ENCODE measurements around the gene DIDO1. TPM values are rescaled to one million over a fixed set of nuclear protein-coding genes. Genes with fewer than 3 reads are reported as not detected.

DIDO1 gene
- total RNA-seq, 4 donors from 2014 or later = 72.5 to 143 (median 105) TPM

- H3K4me1 ChIP-seq = peaks cover 0 to 66% (median 21%) of the 10 kb centered on the region in 4 donors
These were observed 11.3 kb downstream of the DIDO1 start for GRCh38 chr20:62914970-62915457.

GRCh38 chr20:62914436-62914835 lies 11.9 kb downstream of the DIDO1 start:
- Histone ChIP-seq H3K4me1 (peaks cover 0 to 60% (median 18%) of the 10 kb centered on the region in 4 donors), H3K27me3 (no peaks in the 10 kb centered on the region), H3K4me3 (no peak overlapping the region), H3K9me3 (no peaks in the 10 kb centered on the region), H3K36me3 (peaks cover 0 to 40% (median 0%) of the 10 kb centered on the region in 3 donors), H3K27ac (no peak overlapping the region)
- TF ChIP-seq, protein P1, sequence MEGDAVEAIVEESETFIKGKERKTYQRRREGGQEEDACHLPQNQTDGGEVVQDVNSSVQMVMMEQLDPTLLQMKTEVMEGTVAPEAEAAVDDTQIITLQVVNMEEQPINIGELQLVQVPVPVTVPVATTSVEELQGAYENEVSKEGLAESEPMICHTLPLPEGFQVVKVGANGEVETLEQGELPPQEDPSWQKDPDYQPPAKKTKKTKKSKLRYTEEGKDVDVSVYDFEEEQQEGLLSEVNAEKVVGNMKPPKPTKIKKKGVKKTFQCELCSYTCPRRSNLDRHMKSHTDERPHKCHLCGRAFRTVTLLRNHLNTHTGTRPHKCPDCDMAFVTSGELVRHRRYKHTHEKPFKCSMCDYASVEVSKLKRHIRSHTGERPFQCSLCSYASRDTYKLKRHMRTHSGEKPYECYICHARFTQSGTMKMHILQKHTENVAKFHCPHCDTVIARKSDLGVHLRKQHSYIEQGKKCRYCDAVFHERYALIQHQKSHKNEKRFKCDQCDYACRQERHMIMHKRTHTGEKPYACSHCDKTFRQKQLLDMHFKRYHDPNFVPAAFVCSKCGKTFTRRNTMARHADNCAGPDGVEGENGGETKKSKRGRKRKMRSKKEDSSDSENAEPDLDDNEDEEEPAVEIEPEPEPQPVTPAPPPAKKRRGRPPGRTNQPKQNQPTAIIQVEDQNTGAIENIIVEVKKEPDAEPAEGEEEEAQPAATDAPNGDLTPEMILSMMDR (IDR thresholded peaks at IDR 0.05) = no peak
- no peak for TF ChIP-seq POLR2A (IDR thresholded peaks at IDR 0.05)
- no peak for DNase-seq

More at GRCh38 chr20:62914970-62915457, 11.3 kb downstream of the DIDO1 start:
- no peak overlapping the region for H3K27ac ChIP-seq
- H3K27me3 ChIP-seq = no peaks in the 10 kb centered on the region
- no peaks in the 10 kb centered on the region for H3K9me3 ChIP-seq
- TF ChIP-seq POLR2A (IDR thresholded peaks at IDR 0.05) = no peak
- TF ChIP-seq, protein P1 (IDR thresholded peaks at IDR 0.05) = no peak
- H3K36me3 ChIP-seq = peaks cover 0 to 34% (median 0%) of the 10 kb centered on the region in 3 donors
- no peak overlapping the region for H3K4me3 ChIP-seq
- DNase-seq = peak in 1 of 3 donors; percentile 40

DNA sequence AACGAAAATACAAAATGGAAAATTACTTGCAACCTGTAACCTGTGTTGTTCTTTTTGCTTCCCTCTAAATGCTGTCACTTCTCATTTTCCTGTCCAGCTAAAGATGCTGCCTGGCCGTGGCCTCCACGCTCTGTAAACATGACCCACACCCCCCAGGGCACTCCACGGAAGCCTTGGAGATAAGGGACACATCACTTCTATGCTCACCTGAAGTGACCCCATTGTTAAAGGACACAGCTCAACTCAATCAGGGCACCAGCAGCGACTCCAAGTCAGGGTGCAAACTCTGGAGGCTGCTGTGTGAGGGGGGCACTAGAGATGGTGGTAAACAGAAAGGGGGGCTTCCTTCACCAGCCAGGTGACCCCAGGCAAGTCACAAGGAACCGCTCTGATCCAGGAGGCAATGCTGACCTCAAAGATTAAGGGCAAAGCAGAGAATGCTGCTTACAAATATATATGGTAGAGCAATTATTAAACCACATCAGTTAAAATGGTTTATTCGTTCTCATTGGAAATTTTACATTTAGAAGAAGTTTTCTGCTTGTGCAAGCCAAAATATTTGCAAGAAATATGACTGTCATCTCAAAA lies 13.2 kb downstream of the DIDO1 start:
- H3K9me3 ChIP-seq = no peaks in the 10 kb centered on the region
- TF ChIP-seq POLR2A (IDR thresholded peaks at IDR 0.05) = no peak
- TF ChIP-seq, protein P1 (IDR thresholded peaks at IDR 0.05) = no peak
- H3K4me1 ChIP-seq = peaks cover 0 to 47% (median 13%) of the 10 kb centered on the region in 4 donors
- DNase-seq = peak in 1 of 3 donors; percentile 12
- H3K36me3 ChIP-seq = peaks cover 0 to 53% (median 0%) of the 10 kb centered on the region in 3 donors
- H3K4me3 ChIP-seq = no peak overlapping the region
- H3K27ac ChIP-seq = no peak overlapping the region
- no peaks in the 10 kb centered on the region for H3K27me3 ChIP-seq

GRCh38 chr20:62911701-62912280 lies 14.5 kb downstream of the DIDO1 start:
- TF ChIP-seq, protein P1 (IDR thresholded peaks at IDR 0.05) = no peak
- no peak for TF ChIP-seq POLR2A (IDR thresholded peaks at IDR 0.05)
- Histone ChIP-seq H3K9me3 (no peaks in the 10 kb centered on the region), H3K27ac (no peak overlapping the region), H3K4me3 (no peak overlapping the region), H3K27me3 (no peaks in the 10 kb centered on the region), H3K4me1 (peaks cover 0 to 33% (median 7%) of the 10 kb centered on the region in 4 donors), H3K36me3 (peaks cover 0 to 67% (median 0%) of the 10 kb centered on the region in 3 donors)
- peak in 1 of 3 donors; percentile 29 for DNase-seq

- no peak for TF ChIP-seq POLR2A (IDR thresholded peaks at IDR 0.05)
- TF ChIP-seq, protein P1 (IDR thresholded peaks at IDR 0.05) = no peak
- no peak overlapping the region for H3K4me3 ChIP-seq
- H3K4me1 ChIP-seq = peaks cover 0 to 25% (median 3%) of the 10 kb centered on the region in 4 donors
- DNase-seq = peak in 2 of 3 donors; percentile 15 to 45
- H3K9me3 ChIP-seq = no peaks in the 10 kb centered on the region
- H3K27ac ChIP-seq = no peak overlapping the region
- H3K27me3 ChIP-seq = no peaks in the 10 kb centered on the region
- peaks cover 0 to 75% (median 0%) of the 10 kb centered on the region in 3 donors for H3K36me3 ChIP-seq
These were observed 15.4 kb downstream of the DIDO1 start for GRCh38 chr20:62910777-62911497.

All from Peyer's patch (tissue), 4 donors.